ENCODE results near the gene HIC1. TPM values are rescaled to one million over a fixed set of nuclear protein-coding genes. Genes with fewer than 3 reads are reported as not detected.

The HIC1 gene
- total and polyA plus RNA-seq, 3 donors from 2014 or later, result 8.7 to 38.4 (median 36.1) TPM

GRCh38 chr17:2037155-2037554, 17.7 kb upstream of the HIC1 start:
- no peaks in the 10 kb centered on the region for H3K36me3 ChIP-seq (ENCODE audit: low read depth, missing control alignments)
- DNase-seq, result no peak
- WGBS, 2 donors, result 76 to 87% methylated on average over 10 of the region's 10 CpGs
- peaks cover 4% of the 10 kb centered on the region for H3K4me1 ChIP-seq
- H3K9me3 ChIP-seq, result no peaks in the 10 kb centered on the region
- TF ChIP-seq POLR2A (IDR thresholded peaks at IDR 0.05), result no peak
- TF ChIP-seq, protein P1, sequence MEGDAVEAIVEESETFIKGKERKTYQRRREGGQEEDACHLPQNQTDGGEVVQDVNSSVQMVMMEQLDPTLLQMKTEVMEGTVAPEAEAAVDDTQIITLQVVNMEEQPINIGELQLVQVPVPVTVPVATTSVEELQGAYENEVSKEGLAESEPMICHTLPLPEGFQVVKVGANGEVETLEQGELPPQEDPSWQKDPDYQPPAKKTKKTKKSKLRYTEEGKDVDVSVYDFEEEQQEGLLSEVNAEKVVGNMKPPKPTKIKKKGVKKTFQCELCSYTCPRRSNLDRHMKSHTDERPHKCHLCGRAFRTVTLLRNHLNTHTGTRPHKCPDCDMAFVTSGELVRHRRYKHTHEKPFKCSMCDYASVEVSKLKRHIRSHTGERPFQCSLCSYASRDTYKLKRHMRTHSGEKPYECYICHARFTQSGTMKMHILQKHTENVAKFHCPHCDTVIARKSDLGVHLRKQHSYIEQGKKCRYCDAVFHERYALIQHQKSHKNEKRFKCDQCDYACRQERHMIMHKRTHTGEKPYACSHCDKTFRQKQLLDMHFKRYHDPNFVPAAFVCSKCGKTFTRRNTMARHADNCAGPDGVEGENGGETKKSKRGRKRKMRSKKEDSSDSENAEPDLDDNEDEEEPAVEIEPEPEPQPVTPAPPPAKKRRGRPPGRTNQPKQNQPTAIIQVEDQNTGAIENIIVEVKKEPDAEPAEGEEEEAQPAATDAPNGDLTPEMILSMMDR (IDR thresholded peaks at IDR 0.05), result no peak
- intact Hi-C loops (cut with DNase I; ENCODE audit: low total_unique reads), result no loop called here
- no peak overlapping the region for H3K27ac ChIP-seq
- H3K4me3 ChIP-seq, result no peak overlapping the region
- H3K27me3 ChIP-seq, result no peaks in the 10 kb centered on the region

DNA sequence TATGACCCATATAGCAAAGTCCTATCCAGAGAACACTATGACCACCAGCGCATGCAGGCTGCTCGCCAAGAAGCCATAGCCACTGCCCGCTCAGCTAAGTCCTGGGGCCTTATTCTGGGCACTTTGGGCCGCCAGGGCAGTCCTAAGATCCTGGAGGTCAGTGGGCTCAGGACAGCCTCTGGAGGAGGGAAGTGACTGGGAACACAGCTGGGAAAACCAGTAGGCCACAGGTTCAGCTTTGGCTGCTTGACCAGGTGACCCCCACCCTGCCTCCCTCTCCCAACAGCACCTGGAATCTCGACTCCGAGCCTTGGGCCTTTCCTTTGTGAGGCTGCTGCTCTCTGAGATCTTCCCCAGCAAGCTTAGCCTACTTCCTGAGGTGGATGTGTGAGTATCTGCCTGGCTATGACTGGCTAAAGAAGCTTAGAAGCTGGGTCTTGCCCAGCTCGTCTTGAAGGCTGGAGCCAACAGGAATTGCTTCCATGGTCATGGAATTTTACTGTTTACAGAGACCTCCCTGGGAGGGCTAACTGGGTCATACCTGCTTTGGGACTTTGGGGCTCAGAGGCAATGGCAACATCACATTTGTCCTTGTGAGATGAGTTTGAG, 14.6 kb upstream of the HIC1 start:
- Histone ChIP-seq H3K27me3 (no peaks in the 10 kb centered on the region), H3K36me3 (ENCODE audit: low read depth, missing control alignments) (no peaks in the 10 kb centered on the region), H3K4me1 (peaks cover 14% of the 10 kb centered on the region), H3K9me3 (no peaks in the 10 kb centered on the region), H3K4me3 (no peak overlapping the region), H3K27ac (no peak overlapping the region)
- intact Hi-C loops (cut with DNase I; ENCODE audit: low total_unique reads), result no loop called here
- no peak for DNase-seq
- TF ChIP-seq, protein P1 (IDR thresholded peaks at IDR 0.05), result no peak
- no peak for TF ChIP-seq POLR2A (IDR thresholded peaks at IDR 0.05)
- 80 to 87% methylated on average over 7 of the region's 7 CpGs for WGBS, 2 donors

- Histone ChIP-seq H3K9me3 (no peaks in the 10 kb centered on the region), H3K4me1 (peaks cover 14% of the 10 kb centered on the region), H3K36me3 (ENCODE audit: low read depth, missing control alignments) (no peaks in the 10 kb centered on the region), H3K27ac (peak overlapping the region; percentile 78 to 92), H3K4me3 (peak overlapping the region; percentile 69 to 78), H3K27me3 (no peaks in the 10 kb centered on the region)
- no peak for DNase-seq
- WGBS, 2 donors, result 36 to 51% methylated on average over 8 to 16 of the region's 16 CpGs
- TF ChIP-seq, protein P1 (IDR thresholded peaks at IDR 0.05), result no peak
- TF ChIP-seq POLR2A (IDR thresholded peaks at IDR 0.05), result no peak
- intact Hi-C loops (cut with DNase I; ENCODE audit: low total_unique reads), result no loop called here
Observed at GRCh38 chr17:2040942-2041560, 13.9 kb upstream of the HIC1 start.

DNA sequence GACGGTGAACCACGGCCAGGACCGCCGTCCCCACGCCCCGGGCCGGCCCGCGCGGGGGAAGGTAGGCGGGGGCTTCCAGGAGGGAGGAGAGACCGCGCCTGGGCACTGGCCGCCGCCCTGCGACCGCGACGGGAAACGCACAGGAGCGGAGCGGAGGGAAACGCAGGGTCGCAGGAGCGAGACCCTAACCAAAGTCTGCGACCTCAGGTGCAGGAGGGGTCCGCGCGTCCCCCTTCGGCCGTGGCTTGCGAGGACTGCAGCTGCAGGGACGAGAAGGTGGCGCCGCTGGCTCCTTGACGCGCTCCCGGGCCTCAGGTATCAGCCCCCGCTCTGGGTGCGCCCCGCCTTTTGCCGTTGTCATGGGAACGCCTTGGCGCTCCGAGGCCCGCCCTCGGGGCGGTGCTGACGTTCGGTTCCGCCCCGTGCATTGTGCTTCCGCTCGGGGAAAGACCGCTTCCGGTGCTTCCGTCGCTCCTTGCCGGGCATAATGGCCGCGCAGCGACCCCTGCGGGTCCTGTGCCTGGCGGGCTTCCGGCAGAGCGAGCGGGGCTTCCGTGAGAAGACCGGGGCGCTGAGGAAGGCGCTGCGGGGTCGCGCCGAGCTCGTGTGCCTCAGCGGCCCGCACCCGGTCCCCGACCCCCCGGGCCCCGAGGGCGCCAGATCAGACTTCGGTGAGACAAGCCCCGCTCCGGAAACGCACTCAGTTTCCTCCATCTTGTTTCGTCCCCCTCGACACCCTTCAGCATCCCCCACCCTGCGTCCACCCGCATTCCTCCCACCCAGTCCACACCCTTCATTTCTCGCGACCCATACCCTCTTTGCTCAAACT, 13.1 kb upstream of the HIC1 start, which contains the start of gene OVCA2:
TSS of gene OVCA2 (plus strand) at position 462 of the 829 bp plus-strand sequence. CDS start at position 488, 26 bp downstream.
- intact Hi-C loops (cut with DNase I; ENCODE audit: low total_unique reads), result no loop called here
- H3K4me3 ChIP-seq, result peak within 1 kb of the TSS; percentile 69 to 78
- TF ChIP-seq POLR2A (IDR thresholded peaks at IDR 0.05), result peak; percentile 17
- TF ChIP-seq, protein P1 (IDR thresholded peaks at IDR 0.05), result peak; percentile 31 to 62 (median 36)
- peak; percentile 97 for DNase-seq
- H3K36me3 ChIP-seq (ENCODE audit: low read depth, missing control alignments), result no peaks in the 10 kb centered on the region
- 0 to 1% methylated on average over 17 to 63 of the region's 93 CpGs for WGBS, 2 donors
- H3K4me1 ChIP-seq, result peaks cover 14% of the 10 kb centered on the region
- H3K27me3 ChIP-seq, result no peaks in the 10 kb centered on the region
- peak within 1 kb of the TSS; percentile 78 to 92 for H3K27ac ChIP-seq
- no peaks in the 10 kb centered on the region for H3K9me3 ChIP-seq
